ENCODE data around the gene NT5C1B.

The NT5C1B gene

GRCh38 chr2:18584608-18584954 is 4.8 kb downstream of the NT5C1B start:
- WGBS, 2 donors (ENCODE audit: extremely low coverage in 2 of 2, insufficient read length in 2 of 2, insufficient replicate concordance in 1 of 2), result no CpG with 5 or more reads among the region's 32 CpGs
- H2BK15ac ChIP-seq (ENCODE audit: low read length), result no peak overlapping the region
- no peak overlapping the region for H3K4ac ChIP-seq (ENCODE audit: low read length)

GRCh38 chr2:18583905-18584607 is 5.3 kb downstream of the NT5C1B start:
- Histone ChIP-seq H3K36me3 (replicated peaks in 1 of 2; ENCODE audit: control insufficient read depth in 2 of 2, insufficient read depth in 2 of 2, low read length in 2 of 2) (no peaks in the 10 kb centered on the region), H3K4me1 (ENCODE audit: control insufficient read depth in 2 of 2, insufficient read depth in 1 of 2, low read depth in 1 of 2, low read length in 2 of 2) (no peaks in the 10 kb centered on the region), H2BK12ac (ENCODE audit: low read length) (no peak overlapping the region), H4K8ac (ENCODE audit: low read depth, low read length) (no peak overlapping the region), H3K27me3 (ENCODE audit: control insufficient read depth in 3 of 3, insufficient read depth in 3 of 3, low read depth in 1 of 3, low read length in 3 of 3) (no peaks in the 10 kb centered on the region), H2BK5ac (ENCODE audit: low read length) (peak overlapping the region; percentile 53), H3K79me1 (ENCODE audit: low read depth, low read length) (no peaks in the 10 kb centered on the region), H2BK15ac (ENCODE audit: low read length) (no peak overlapping the region), H3K18ac (ENCODE audit: low read length) (no peak overlapping the region), H2AK5ac (ENCODE audit: low read depth, low read length) (no peak overlapping the region), H3K4me2 (ENCODE audit: insufficient read depth, low read length, poor library complexity, severe bottlenecking) (no peak overlapping the region), H3K27ac (replicated peaks; ENCODE audit: low read length) (no peak overlapping the region), H2AFZ (ENCODE audit: low read length) (no peak overlapping the region), H2BK120ac (ENCODE audit: low read depth, low read length) (no peak overlapping the region), H3K4me3 (ENCODE audit: low read length in 2 of 2) (no peak overlapping the region), H3K23ac (ENCODE audit: low read depth, low read length, poor library complexity) (no peak overlapping the region), H3K4ac (ENCODE audit: low read length) (no peak overlapping the region), H4K91ac (ENCODE audit: low read depth, low read length, poor library complexity) (no peak overlapping the region), H3K9ac (ENCODE audit: low read depth, low read length, poor library complexity) (no peak overlapping the region), H3K9me3 (replicated peaks in 1 of 2; ENCODE audit: control insufficient read depth in 2 of 2, insufficient read depth in 1 of 2, low read depth in 1 of 2, low read length in 2 of 2) (peaks cover 0 to 3% of the 10 kb centered on the region in 2 donors), H3K14ac (ENCODE audit: low read length) (no peak overlapping the region)
- no CpG with 5 or more reads among the region's 37 CpGs for WGBS, 2 donors (ENCODE audit: extremely low coverage in 2 of 2, insufficient read length in 2 of 2, insufficient replicate concordance in 1 of 2)
- no peak for DNase-seq (ENCODE audit: low spot score)

More at GRCh38 chr2:18584608-18584954, 4.8 kb downstream of the NT5C1B start:
- no peak overlapping the region for H3K4me2 ChIP-seq (ENCODE audit: insufficient read depth, low read length, poor library complexity, severe bottlenecking)
- H3K9me3 ChIP-seq (replicated peaks in 1 of 2; ENCODE audit: control insufficient read depth in 2 of 2, insufficient read depth in 1 of 2, low read depth in 1 of 2, low read length in 2 of 2), result peaks cover 0 to 3% of the 10 kb centered on the region in 2 donors
- no peak overlapping the region for H3K18ac ChIP-seq (ENCODE audit: low read length)
- H2BK12ac ChIP-seq (ENCODE audit: low read length), result peak overlapping the region; percentile 22
- H3K14ac ChIP-seq (ENCODE audit: low read length), result no peak overlapping the region
- H4K91ac ChIP-seq (ENCODE audit: low read depth, low read length, poor library complexity), result no peak overlapping the region
- no peak overlapping the region for H3K27ac ChIP-seq (replicated peaks; ENCODE audit: low read length)
- H3K36me3 ChIP-seq (replicated peaks in 1 of 2; ENCODE audit: control insufficient read depth in 2 of 2, insufficient read depth in 2 of 2, low read length in 2 of 2), result no peaks in the 10 kb centered on the region
- no peak overlapping the region for H2BK120ac ChIP-seq (ENCODE audit: low read depth, low read length)
- H3K4me1 ChIP-seq (ENCODE audit: control insufficient read depth in 2 of 2, insufficient read depth in 1 of 2, low read depth in 1 of 2, low read length in 2 of 2), result no peaks in the 10 kb centered on the region
- H4K8ac ChIP-seq (ENCODE audit: low read depth, low read length), result no peak overlapping the region
- DNase-seq (ENCODE audit: low spot score), result no peak
- peak overlapping the region; percentile 53 for H2BK5ac ChIP-seq (ENCODE audit: low read length)
- no peak overlapping the region for H2AK5ac ChIP-seq (ENCODE audit: low read depth, low read length)
- no peaks in the 10 kb centered on the region for H3K27me3 ChIP-seq (ENCODE audit: control insufficient read depth in 3 of 3, insufficient read depth in 3 of 3, low read depth in 1 of 3, low read length in 3 of 3)
- no peak overlapping the region for H2AFZ ChIP-seq (ENCODE audit: low read length)
- no peak overlapping the region for H3K9ac ChIP-seq (ENCODE audit: low read depth, low read length, poor library complexity)
- H3K23ac ChIP-seq (ENCODE audit: low read depth, low read length, poor library complexity), result no peak overlapping the region
- no peaks in the 10 kb centered on the region for H3K79me1 ChIP-seq (ENCODE audit: low read depth, low read length)
- H3K4me3 ChIP-seq (ENCODE audit: low read length in 2 of 2), result no peak overlapping the region

GRCh38 chr2:18580606-18581005 is 8.8 kb downstream of the NT5C1B start:
- peaks cover 0 to 3% of the 10 kb centered on the region in 2 donors for H3K9me3 ChIP-seq (replicated peaks in 1 of 2; ENCODE audit: control insufficient read depth in 2 of 2, insufficient read depth in 1 of 2, low read depth in 1 of 2, low read length in 2 of 2)
- no peak overlapping the region for H2AFZ ChIP-seq (ENCODE audit: low read length)
- no peak for DNase-seq (ENCODE audit: low spot score)
- H2BK12ac ChIP-seq (ENCODE audit: low read length), result no peak overlapping the region
- H3K4me1 ChIP-seq (ENCODE audit: control insufficient read depth in 2 of 2, insufficient read depth in 1 of 2, low read depth in 1 of 2, low read length in 2 of 2), result no peaks in the 10 kb centered on the region
- H3K4me2 ChIP-seq (ENCODE audit: insufficient read depth, low read length, poor library complexity, severe bottlenecking), result no peak overlapping the region
- no peaks in the 10 kb centered on the region for H3K79me1 ChIP-seq (ENCODE audit: low read depth, low read length)
- no CpG with 5 or more reads among the region's 3 CpGs for WGBS, 2 donors (ENCODE audit: extremely low coverage in 2 of 2, insufficient read length in 2 of 2, insufficient replicate concordance in 1 of 2)
- H2BK5ac ChIP-seq (ENCODE audit: low read length), result no peak overlapping the region
- no peaks in the 10 kb centered on the region for H3K27me3 ChIP-seq (ENCODE audit: control insufficient read depth in 3 of 3, insufficient read depth in 3 of 3, low read depth in 1 of 3, low read length in 3 of 3)
- H2BK120ac ChIP-seq (ENCODE audit: low read depth, low read length), result no peak overlapping the region
- H3K9ac ChIP-seq (ENCODE audit: low read depth, low read length, poor library complexity), result no peak overlapping the region
- no peak overlapping the region for H4K91ac ChIP-seq (ENCODE audit: low read depth, low read length, poor library complexity)
- no peak overlapping the region for H3K27ac ChIP-seq (replicated peaks; ENCODE audit: low read length)
- no peak overlapping the region for H3K4me3 ChIP-seq (ENCODE audit: low read length in 2 of 2)
- H3K4ac ChIP-seq (ENCODE audit: low read length), result no peak overlapping the region
- no peak overlapping the region for H3K23ac ChIP-seq (ENCODE audit: low read depth, low read length, poor library complexity)
- H4K8ac ChIP-seq (ENCODE audit: low read depth, low read length), result no peak overlapping the region
- no peak overlapping the region for H3K14ac ChIP-seq (ENCODE audit: low read length)
- no peak overlapping the region for H2BK15ac ChIP-seq (ENCODE audit: low read length)
- H3K18ac ChIP-seq (ENCODE audit: low read length), result no peak overlapping the region
- no peak overlapping the region for H2AK5ac ChIP-seq (ENCODE audit: low read depth, low read length)
- no peaks in the 10 kb centered on the region for H3K36me3 ChIP-seq (replicated peaks in 1 of 2; ENCODE audit: control insufficient read depth in 2 of 2, insufficient read depth in 2 of 2, low read length in 2 of 2)

GRCh38 chr2:18578033-18578432 is 11.3 kb downstream of the NT5C1B start:
- H3K79me1 ChIP-seq (ENCODE audit: low read depth, low read length), result no peaks in the 10 kb centered on the region
- no peaks in the 10 kb centered on the region for H3K9me3 ChIP-seq (replicated peaks in 1 of 2; ENCODE audit: control insufficient read depth in 2 of 2, insufficient read depth in 1 of 2, low read depth in 1 of 2, low read length in 2 of 2)
- H4K91ac ChIP-seq (ENCODE audit: low read depth, low read length, poor library complexity), result no peak overlapping the region
- H3K4me3 ChIP-seq (ENCODE audit: low read length in 2 of 2), result no peak overlapping the region
- no peak overlapping the region for H3K14ac ChIP-seq (ENCODE audit: low read length)
- no peaks in the 10 kb centered on the region for H3K27me3 ChIP-seq (ENCODE audit: control insufficient read depth in 3 of 3, insufficient read depth in 3 of 3, low read depth in 1 of 3, low read length in 3 of 3)
- H2BK120ac ChIP-seq (ENCODE audit: low read depth, low read length), result no peak overlapping the region
- H3K9ac ChIP-seq (ENCODE audit: low read depth, low read length, poor library complexity), result no peak overlapping the region
- H3K23ac ChIP-seq (ENCODE audit: low read depth, low read length, poor library complexity), result no peak overlapping the region
- H3K4ac ChIP-seq (ENCODE audit: low read length), result no peak overlapping the region
- no peak for DNase-seq (ENCODE audit: low spot score)
- H2BK12ac ChIP-seq (ENCODE audit: low read length), result no peak overlapping the region
- no peaks in the 10 kb centered on the region for H3K36me3 ChIP-seq (replicated peaks in 1 of 2; ENCODE audit: control insufficient read depth in 2 of 2, insufficient read depth in 2 of 2, low read length in 2 of 2)
- no peak overlapping the region for H2AK5ac ChIP-seq (ENCODE audit: low read depth, low read length)
- no peaks in the 10 kb centered on the region for H3K4me1 ChIP-seq (ENCODE audit: control insufficient read depth in 2 of 2, insufficient read depth in 1 of 2, low read depth in 1 of 2, low read length in 2 of 2)
- H4K8ac ChIP-seq (ENCODE audit: low read depth, low read length), result no peak overlapping the region
- no peak overlapping the region for H3K27ac ChIP-seq (replicated peaks; ENCODE audit: low read length)
- H2AFZ ChIP-seq (ENCODE audit: low read length), result no peak overlapping the region
- no peak overlapping the region for H2BK15ac ChIP-seq (ENCODE audit: low read length)
- H3K18ac ChIP-seq (ENCODE audit: low read length), result no peak overlapping the region
- no peak overlapping the region for H3K4me2 ChIP-seq (ENCODE audit: insufficient read depth, low read length, poor library complexity, severe bottlenecking)
- H2BK5ac ChIP-seq (ENCODE audit: low read length), result no peak overlapping the region

Measured in neuronal stem cell (in vitro differentiated cells).